ENCODE measurements around the gene CCL1. TPM values are rescaled to one million over a fixed set of nuclear protein-coding genes. Genes with fewer than 3 reads are reported as not detected.

CCL1 gene
- polyA plus RNA-seq, 1 of the 3 experiments (the other 2 are of a cell fraction), result not detected

- DNase-seq, result peak; percentile 16
- CTCF ChIA-PET, result interaction anchor here (1.4 to 6.9 kb wide), 2 partner anchors 21 to 38 kb away, joined by 4 to 38 read pairs; no protein-coding TSS in a partner anchor
- H2AFZ ChIP-seq (ENCODE audit: low read depth), result no peak overlapping the region
- POLR2A ChIA-PET, result interaction anchor here (0.6 kb wide), 1 partner anchor 421 kb away, joined by 3 read pairs; no protein-coding TSS in a partner anchor
- H3K4me1 ChIP-seq (ENCODE audit: control insufficient read depth in 1 of 2, insufficient read depth in 2 of 2, low read depth in 1 of 2, low read length in 1 of 2), result peaks cover 0 to 3% of the 10 kb centered on the region in 2 experiments; a peak in 1 of 4 replicates
- H3K79me2 ChIP-seq (ENCODE audit: insufficient read depth), result no peaks in the 10 kb centered on the region
- WGBS (ENCODE audit: low lambda C conversion rate), result 31% methylated on average over 6 of the region's 7 CpGs
- H3K9me3 ChIP-seq, result no peaks in the 10 kb centered on the region
- H3K4me3 ChIP-seq (ENCODE audit: low read depth in 2 of 2, low read length in 1 of 2), result no peak overlapping the region
- H3F3A ChIP-seq (replicated peaks; ENCODE audit: insufficient read depth), result no peaks in the 10 kb centered on the region
- H3K27ac ChIP-seq (ENCODE audit: low read depth in 2 of 2, low read length in 1 of 2), result no peak overlapping the region
- no peaks in the 10 kb centered on the region for H3K27me3 ChIP-seq (ENCODE audit: insufficient read depth)
- H3K4me2 ChIP-seq, result no peak overlapping the region
- H3K36me3 ChIP-seq (replicated peaks in 1 of 2; ENCODE audit: control insufficient read depth in 1 of 2, insufficient read depth in 2 of 2, low read length in 1 of 2), result no peaks in the 10 kb centered on the region
- H3K9me2 ChIP-seq, result no peaks in the 10 kb centered on the region
- TF ChIP-seq FOSL2 (IDR thresholded peaks at IDR 0.05; ENCODE audit: borderline replicate concordance, low read depth) (no peak), EP300 (IDR thresholded peaks at IDR 0.05; ENCODE audit: borderline replicate concordance in 1 of 2, low read depth in 1 of 2, low read length in 1 of 2) (no peak), EZH2phosphoT487 (IDR thresholded peaks at IDR 0.05; ENCODE audit: borderline replicate concordance, low read depth) (no peak), NFIC (IDR thresholded peaks at IDR 0.05; ENCODE audit: borderline replicate concordance) (no peak), TEAD4 (IDR thresholded peaks at IDR 0.05; ENCODE audit: borderline replicate concordance, insufficient read depth) (no peak), REST (IDR thresholded peaks at IDR 0.05; ENCODE audit: low read depth, low read length) (no peak), GABPA (IDR thresholded peaks at IDR 0.05; ENCODE audit: low read depth) (no peak), RFX5 (IDR thresholded peaks at IDR 0.05; ENCODE audit: low read length) (no peak), FOXJ3 (CRISPR knock-in tag; IDR thresholded peaks at IDR 0.05) (no peak)
- H4K20me1 ChIP-seq (ENCODE audit: insufficient read depth), result no peaks in the 10 kb centered on the region
- H3K9ac ChIP-seq, result no peak overlapping the region
Measured at GRCh38 chr17:34382621-34383124, 19.6 kb upstream of the CCL1 start.

GRCh38 chr17:34379868-34380267, 16.8 kb upstream of the CCL1 start:
- Histone ChIP-seq H3K27me3 (ENCODE audit: insufficient read depth) (no peaks in the 10 kb centered on the region), H3K4me1 (ENCODE audit: control insufficient read depth in 1 of 2, insufficient read depth in 2 of 2, low read depth in 1 of 2, low read length in 1 of 2) (peaks cover 0 to 3% of the 10 kb centered on the region in 2 experiments; a peak in 1 of 4 replicates), H4K20me1 (ENCODE audit: insufficient read depth) (no peaks in the 10 kb centered on the region), H3K79me2 (ENCODE audit: insufficient read depth) (no peaks in the 10 kb centered on the region), H3K4me2 (no peak overlapping the region), H3K36me3 (replicated peaks in 1 of 2; ENCODE audit: control insufficient read depth in 1 of 2, insufficient read depth in 2 of 2, low read length in 1 of 2) (no peaks in the 10 kb centered on the region), H3K4me3 (ENCODE audit: low read depth in 2 of 2, low read length in 1 of 2) (no peak overlapping the region), H3K9ac (no peak overlapping the region), H3K9me2 (no peaks in the 10 kb centered on the region), H3K27ac (ENCODE audit: low read depth in 2 of 2, low read length in 1 of 2) (no peak overlapping the region), H3K9me3 (no peaks in the 10 kb centered on the region), H3F3A (replicated peaks; ENCODE audit: insufficient read depth) (no peaks in the 10 kb centered on the region), H2AFZ (ENCODE audit: low read depth) (no peak overlapping the region)
- CTCF ChIA-PET, result interaction anchor here (1.1 to 1.8 kb wide), 2 partner anchors 19 to 179 kb away, joined by 3 to 11 read pairs; no protein-coding TSS in a partner anchor
- 51% methylated on average over 5 of the region's 5 CpGs for WGBS (ENCODE audit: low lambda C conversion rate)
- no peak for DNase-seq
- POLR2A ChIA-PET, result no interaction called here
- no peak for TF ChIP-seq MXI1 (IDR thresholded peaks at IDR 0.05; ENCODE audit: low read depth, low read length)
- no peak for TF ChIP-seq SMC3 (IDR thresholded peaks at IDR 0.05; ENCODE audit: low read depth, low read length)
- TF ChIP-seq USF2 (IDR thresholded peaks at IDR 0.05; ENCODE audit: borderline replicate concordance, low read depth, low read length), result no peak
- no peak for TF ChIP-seq FOSL2 (IDR thresholded peaks at IDR 0.05; ENCODE audit: borderline replicate concordance, low read depth)
- no peak for TF ChIP-seq PBX3 (IDR thresholded peaks at IDR 0.05)
- TF ChIP-seq TAF1 (IDR thresholded peaks at IDR 0.05; ENCODE audit: borderline replicate concordance, low read depth, low read length), result no peak
- TF ChIP-seq RXRA (IDR thresholded peaks at IDR 0.05; ENCODE audit: borderline replicate concordance, low read depth), result no peak
- TF ChIP-seq GABPA (IDR thresholded peaks at IDR 0.05; ENCODE audit: low read depth), result no peak
- TF ChIP-seq REST (IDR thresholded peaks at IDR 0.05; ENCODE audit: low read depth, low read length), result no peak
- no peak for TF ChIP-seq JUND (IDR thresholded peaks at IDR 0.05)
- TF ChIP-seq SIN3A (IDR thresholded peaks at IDR 0.05; ENCODE audit: borderline replicate concordance, low read depth, low read length), result no peak

Data from SK-N-SH (cell line).